Ectodermal cell (in vitro differentiated cells): Measurements from ENCODE around the gene PDK1.

Source experiments
- H3K27ac ChIP-seq: 2 replicates; pipeline ENCODE4 v1.7.0; 2013; ENCODE audit warnings: mild to moderate bottlenecking, low read depth, low read length; ENCODE audit not compliant: insufficient read depth, poor library complexity, severe bottlenecking
- H3K27me3 ChIP-seq: 2 replicates; pipeline ENCODE4 v1.7.0; 2013; ENCODE audit warnings: mild to moderate bottlenecking, low read length; ENCODE audit not compliant: insufficient read depth, control insufficient read depth, poor library complexity, severe bottlenecking
- H3K36me3 ChIP-seq: one replicate; pipeline ENCODE4 v1.7.0; 2013; ENCODE audit warnings: low read length; ENCODE audit not compliant: control insufficient read depth, insufficient read depth
- H3K4me1 ChIP-seq: one replicate; pipeline ENCODE4 v1.7.0; 2013; ENCODE audit warnings: low read length; ENCODE audit not compliant: control insufficient read depth, insufficient read depth
- H3K4me3 ChIP-seq: 2 replicates; pipeline ENCODE4 v1.7.0; 2013; ENCODE audit warnings: low read depth, low read length, control low read depth; ENCODE audit not compliant: insufficient read depth
- H3K9me3 ChIP-seq: 2 replicates; pipeline ENCODE4 v1.7.0; 2013; ENCODE audit warnings: mild to moderate bottlenecking, low read length, moderate library complexity; ENCODE audit not compliant: control insufficient read depth
- WGBS, 2 experiments: methylation state at CpG; one replicate each; pipeline ENCODE4 v1.1.7; 2013; ENCODE audit warnings: missing lambda C conversion rate in 2 of 2; 5-methylcytosine and 5-hydroxymethylcytosine counted together

PDK1 gene

GRCh38 chr2:172655838-172656573 is 100.1 kb downstream of the PDK1 start:
- H3K27ac ChIP-seq = no peak overlapping the region
- no peaks in the 10 kb centered on the region for H3K4me1 ChIP-seq
- no peaks in the 10 kb centered on the region for H3K9me3 ChIP-seq
- WGBS, 2 experiments = 91 to 97% methylated on average over 5 of the region's 5 CpGs
- H3K36me3 ChIP-seq = no peaks in the 10 kb centered on the region
- H3K4me3 ChIP-seq = no peak overlapping the region
- H3K27me3 ChIP-seq = no peaks in the 10 kb centered on the region
